ENCODE measurements around the gene ADAMTS9.

DNA sequence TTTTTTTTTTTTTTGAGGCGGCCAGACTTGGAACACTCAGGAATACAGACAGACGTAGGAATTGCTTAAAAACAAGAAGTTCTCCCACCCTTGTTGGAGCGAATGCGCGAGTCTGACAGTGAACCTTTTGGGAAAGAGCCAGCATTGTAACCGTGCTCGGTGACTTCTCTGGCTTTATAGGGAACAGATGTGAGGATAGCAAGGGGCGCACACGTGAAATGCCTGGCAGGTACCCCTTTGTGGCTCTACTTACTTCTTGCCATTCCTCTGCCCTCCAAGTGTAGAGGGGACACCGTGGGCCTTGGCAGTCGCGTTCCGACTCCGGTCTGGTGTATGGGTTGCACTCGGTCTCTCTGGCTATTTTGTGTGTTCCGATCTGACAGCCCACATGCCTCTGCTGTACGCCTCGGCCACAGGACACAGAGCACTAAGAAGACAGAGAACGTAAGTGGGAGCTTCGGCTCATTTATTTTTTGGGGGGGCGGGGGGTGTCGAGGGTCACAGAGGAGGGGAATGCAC, 126.4 kb downstream of the ADAMTS9 start:
- no peak for TF ChIP-seq SMC3 (conservative IDR thresholded peaks at IDR 0.05; ENCODE audit: poor library complexity)
- TF ChIP-seq CTCF (IDR thresholded peaks at IDR 0.05; ENCODE audit: poor library complexity, severe bottlenecking), result no peak
- TF ChIP-seq POLR2AphosphoS5 (IDR thresholded peaks at IDR 0.05), result no peak
- no peak for TF ChIP-seq EZH2 (IDR thresholded peaks at IDR 0.05; ENCODE audit: borderline replicate concordance, insufficient read depth, low read length, poor library complexity, severe bottlenecking)
- no peak for TF ChIP-seq TAF1 (IDR thresholded peaks at IDR 0.05; ENCODE audit: low read depth)
- no peak for TF ChIP-seq EP300 (conservative IDR thresholded peaks at IDR 0.05; ENCODE audit: poor library complexity, severe bottlenecking)
- TF ChIP-seq MXI1 (conservative IDR thresholded peaks at IDR 0.05; ENCODE audit: poor library complexity, severe bottlenecking), result no peak
- TF ChIP-seq RAD21 (conservative IDR thresholded peaks at IDR 0.05), result no peak
